Measurements from ENCODE around the gene ESYT1. TPM values are rescaled to one million over a fixed set of nuclear protein-coding genes. Genes with fewer than 3 reads are reported as not detected.

The ESYT1 gene
- total and polyA plus RNA-seq, 9 of the 15 experiments (the other 6 are each of a cell fraction or from before 2014, with no cell fraction given): 132 to 420 (median 164) TPM

- TF ChIP-seq TEAD1 (CRISPR knock-in tag; IDR thresholded peaks at IDR 0.05) (no peak), EGR1 (conservative IDR thresholded peaks at IDR 0.05) (no peak), HNRNPLL (IDR thresholded peaks at IDR 0.05; ENCODE audit: low read depth, low read length, poor library complexity, severe bottlenecking) (no peak), SMAD3 (CRISPR knock-in tag; conservative IDR thresholded peaks at IDR 0.05) (no peak), ZNF77 (CRISPR knock-in tag; IDR thresholded peaks at IDR 0.05) (no peak), LEF1 (IDR thresholded peaks at IDR 0.05) (no peak), YBX1 (IDR thresholded peaks at IDR 0.05) (no peak)
These were observed 42.0 kb upstream of the ESYT1 start (continued) for GRCh38 chr12:56086096-56086495.

DNA sequence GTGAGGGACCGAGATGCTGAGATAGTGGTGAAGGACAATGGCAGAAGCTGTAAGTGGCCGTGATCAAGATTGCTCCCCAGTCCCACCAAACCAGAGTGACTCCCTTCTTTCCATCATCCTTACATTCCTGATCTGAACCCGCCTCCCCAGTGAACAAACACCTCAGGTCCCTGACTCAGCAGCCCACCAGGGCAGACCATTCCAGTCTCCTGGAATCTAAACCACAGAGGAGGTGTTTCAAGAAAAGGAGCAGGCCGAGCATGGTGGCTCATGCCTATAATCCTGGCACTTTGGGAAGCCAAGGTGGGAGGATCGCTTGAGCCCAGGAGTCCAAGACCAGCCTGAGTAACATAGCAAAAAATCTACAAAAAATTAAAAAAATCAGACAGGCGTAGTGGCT, 41.5 kb upstream of the ESYT1 start:
- ATAC-seq (no peak), DNase-seq (ENCODE audit: extremely low read depth in 1 of 4, low spot score in 3 of 4) (peak in 1 of 4 experiments; percentile 5), FAIRE-seq (no peak)
- Histone ChIP-seq H3K79me2 (ENCODE audit: control insufficient read depth, insufficient read depth, low read length) (no peaks in the 10 kb centered on the region), H3K9ac (ENCODE audit: insufficient read depth in 1 of 2, low read depth in 2 of 2, low read length in 2 of 2) (no peak overlapping the region; a peak in 1 of 4 replicates), H3K9me3 (replicated peaks; ENCODE audit: control insufficient read depth, insufficient read depth, low read depth, low read length) (no peaks in the 10 kb centered on the region), H3K27me3 (ENCODE audit: control insufficient read depth in 2 of 2, insufficient read depth in 2 of 2, low read length in 2 of 2) (no peaks in the 10 kb centered on the region; a peak in 1 of 5 replicates), H3K27ac (ENCODE audit: extremely low read depth, low read depth, low read length) (no peak overlapping the region), H3K4me1 (replicated peaks in 1 of 2; ENCODE audit: control insufficient read depth in 2 of 2, insufficient read depth in 2 of 2, low read length in 2 of 2) (peaks cover 24 to 28% of the 10 kb centered on the region in 2 experiments), H3K36me3 (ENCODE audit: control insufficient read depth, insufficient read depth, low read length) (no peaks in the 10 kb centered on the region), H3K4me3 (no peak overlapping the region), H2AFZ (ENCODE audit: low read depth, low read length) (no peak overlapping the region), H3K9me1 (ENCODE audit: control insufficient read depth, insufficient read depth, low read length) (no peaks in the 10 kb centered on the region), H3K4me2 (ENCODE audit: insufficient read depth, low read length) (no peak overlapping the region), H4K20me1 (replicated peaks; ENCODE audit: control insufficient read depth, insufficient read depth, low read length) (no peaks in the 10 kb centered on the region)
- no TSS peak for BruUV-seq (replicated peaks)
- in situ Hi-C loops (cut with MboI) (no loop called here), intact Hi-C loops (cut with micrococcal nuclease) (no loop called here)
- ChIA-PET CTCF (ENCODE audit: low intra/inter-chr PET ratio) (interaction anchor here (0.5 kb wide), 1 partner anchor 651 kb away, joined by 6 read pairs; no protein-coding TSS in a partner anchor), POLR2A (interaction anchor here (0.6 to 1.9 kb wide), 2 partner anchors 18 to 125 kb away, joined by 3 to 6 read pairs; partner anchors contain the start of gene PA2G4)
- 49% methylated on average over 6 of the region's 6 CpGs for WGBS (ENCODE audit: insufficient coverage, low coverage, missing lambda C conversion rate)
- TF ChIP-seq CBX2 (IDR thresholded peaks at IDR 0.05; ENCODE audit: insufficient read depth, low read length, poor library complexity, severe bottlenecking): no peak
- TF ChIP-seq ZNF444 (CRISPR knock-in tag; IDR thresholded peaks at IDR 0.05): no peak
- TF ChIP-seq, protein P1, sequence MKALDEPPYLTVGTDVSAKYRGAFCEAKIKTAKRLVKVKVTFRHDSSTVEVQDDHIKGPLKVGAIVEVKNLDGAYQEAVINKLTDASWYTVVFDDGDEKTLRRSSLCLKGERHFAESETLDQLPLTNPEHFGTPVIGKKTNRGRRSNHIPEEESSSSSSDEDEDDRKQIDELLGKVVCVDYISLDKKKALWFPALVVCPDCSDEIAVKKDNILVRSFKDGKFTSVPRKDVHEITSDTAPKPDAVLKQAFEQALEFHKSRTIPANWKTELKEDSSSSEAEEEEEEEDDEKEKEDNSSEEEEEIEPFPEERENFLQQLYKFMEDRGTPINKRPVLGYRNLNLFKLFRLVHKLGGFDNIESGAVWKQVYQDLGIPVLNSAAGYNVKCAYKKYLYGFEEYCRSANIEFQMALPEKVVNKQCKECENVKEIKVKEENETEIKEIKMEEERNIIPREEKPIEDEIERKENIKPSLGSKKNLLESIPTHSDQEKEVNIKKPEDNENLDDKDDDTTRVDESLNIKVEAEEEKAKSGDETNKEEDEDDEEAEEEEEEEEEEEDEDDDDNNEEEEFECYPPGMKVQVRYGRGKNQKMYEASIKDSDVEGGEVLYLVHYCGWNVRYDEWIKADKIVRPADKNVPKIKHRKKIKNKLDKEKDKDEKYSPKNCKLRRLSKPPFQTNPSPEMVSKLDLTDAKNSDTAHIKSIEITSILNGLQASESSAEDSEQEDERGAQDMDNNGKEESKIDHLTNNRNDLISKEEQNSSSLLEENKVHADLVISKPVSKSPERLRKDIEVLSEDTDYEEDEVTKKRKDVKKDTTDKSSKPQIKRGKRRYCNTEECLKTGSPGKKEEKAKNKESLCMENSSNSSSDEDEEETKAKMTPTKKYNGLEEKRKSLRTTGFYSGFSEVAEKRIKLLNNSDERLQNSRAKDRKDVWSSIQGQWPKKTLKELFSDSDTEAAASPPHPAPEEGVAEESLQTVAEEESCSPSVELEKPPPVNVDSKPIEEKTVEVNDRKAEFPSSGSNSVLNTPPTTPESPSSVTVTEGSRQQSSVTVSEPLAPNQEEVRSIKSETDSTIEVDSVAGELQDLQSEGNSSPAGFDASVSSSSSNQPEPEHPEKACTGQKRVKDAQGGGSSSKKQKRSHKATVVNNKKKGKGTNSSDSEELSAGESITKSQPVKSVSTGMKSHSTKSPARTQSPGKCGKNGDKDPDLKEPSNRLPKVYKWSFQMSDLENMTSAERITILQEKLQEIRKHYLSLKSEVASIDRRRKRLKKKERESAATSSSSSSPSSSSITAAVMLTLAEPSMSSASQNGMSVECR (CRISPR knock-in tag; IDR thresholded peaks at IDR 0.05): no peak
- TF ChIP-seq ZNF398 (CRISPR knock-in tag; IDR thresholded peaks at IDR 0.05): no peak
- no peak for TF ChIP-seq ZNF384 (IDR thresholded peaks at IDR 0.05; ENCODE audit: low read depth, low read length)
- no peak for TF ChIP-seq HNRNPK (IDR thresholded peaks at IDR 0.05; ENCODE audit: low read depth, low read length, poor library complexity, severe bottlenecking)
- TF ChIP-seq HDAC6 (IDR thresholded peaks at IDR 0.05; ENCODE audit: low read depth, low read length): no peak
- no peak for TF ChIP-seq EZH2 (IDR thresholded peaks at IDR 0.05; ENCODE audit: borderline replicate concordance, low read depth, low read length)
- no peak for TF ChIP-seq SAP30 (IDR thresholded peaks at IDR 0.05; ENCODE audit: borderline replicate concordance, insufficient read depth, low read depth, low read length, poor library complexity, severe bottlenecking)

Data from K562 (cell line).